Activated naive CD4-positive, alpha-beta T cell treated with anti-CD3 and anti-CD28 coated beads, Interleukin-2, amount 50 U/mL, for 24 hours (primary cell): ENCODE measurements around the gene ITGA11.

ENCODE experiments used
- H3K27ac Mint-ChIP-seq: one replicate; pipeline ENCODE4 v1.8.0; 2021; ENCODE audit warnings: mild to moderate bottlenecking, mixed read lengths
- H3K27me3 Mint-ChIP-seq: one replicate; pipeline ENCODE4 v1.8.0; 2021; ENCODE audit warnings: mixed read lengths
- H3K36me3 Mint-ChIP-seq: one replicate; pipeline ENCODE4 v1.8.0; 2021; ENCODE audit warnings: mixed read lengths
- H3K4me1 Mint-ChIP-seq: one replicate; pipeline ENCODE4 v1.8.0; 2021; ENCODE audit warnings: mixed read lengths
- H3K4me3 Mint-ChIP-seq: one replicate; pipeline ENCODE4 v1.8.0; 2021; ENCODE audit warnings: mild to moderate bottlenecking, mixed read lengths
- H3K9me3 Mint-ChIP-seq: one replicate; pipeline ENCODE4 v1.8.0; 2021; ENCODE audit warnings: mixed read lengths

Gene ITGA11

GRCh38 chr15:68421798-68422402, 10.1 kb downstream of the ITGA11 start:
- H3K27ac Mint-ChIP-seq, result no peak overlapping the region
- H3K4me3 Mint-ChIP-seq, result no peak overlapping the region
- H3K27me3 Mint-ChIP-seq, result no peaks in the 10 kb centered on the region
- H3K9me3 Mint-ChIP-seq, result no peaks in the 10 kb centered on the region
- no peaks in the 10 kb centered on the region for H3K4me1 Mint-ChIP-seq
- H3K36me3 Mint-ChIP-seq, result no peaks in the 10 kb centered on the region

- no peaks in the 10 kb centered on the region for H3K36me3 Mint-ChIP-seq
- H3K4me3 Mint-ChIP-seq, result no peak overlapping the region
- no peaks in the 10 kb centered on the region for H3K4me1 Mint-ChIP-seq
- H3K27ac Mint-ChIP-seq, result no peak overlapping the region
- no peaks in the 10 kb centered on the region for H3K9me3 Mint-ChIP-seq
- H3K27me3 Mint-ChIP-seq, result no peaks in the 10 kb centered on the region
Measured at GRCh38 chr15:68421115-68421551, 10.8 kb downstream of the ITGA11 start.

GRCh38 chr15:68420186-68420684, 11.7 kb downstream of the ITGA11 start:
- Mint-ChIP-seq H3K27me3 (no peaks in the 10 kb centered on the region), H3K4me1 (no peaks in the 10 kb centered on the region), H3K27ac (no peak overlapping the region), H3K4me3 (no peak overlapping the region), H3K9me3 (no peaks in the 10 kb centered on the region), H3K36me3 (no peaks in the 10 kb centered on the region)

- Mint-ChIP-seq H3K4me1 (no peaks in the 10 kb centered on the region), H3K36me3 (no peaks in the 10 kb centered on the region), H3K9me3 (no peaks in the 10 kb centered on the region), H3K27ac (no peak overlapping the region), H3K4me3 (no peak overlapping the region), H3K27me3 (no peaks in the 10 kb centered on the region)
Measured at GRCh38 chr15:68419301-68420175, 12.4 kb downstream of the ITGA11 start.

GRCh38 chr15:68418611-68419161, 13.3 kb downstream of the ITGA11 start:
- no peaks in the 10 kb centered on the region for H3K4me1 Mint-ChIP-seq
- no peaks in the 10 kb centered on the region for H3K9me3 Mint-ChIP-seq
- H3K4me3 Mint-ChIP-seq, result no peak overlapping the region
- H3K27me3 Mint-ChIP-seq, result no peaks in the 10 kb centered on the region
- H3K36me3 Mint-ChIP-seq, result no peaks in the 10 kb centered on the region
- no peak overlapping the region for H3K27ac Mint-ChIP-seq

GRCh38 chr15:68417897-68418296, 14.1 kb downstream of the ITGA11 start:
- H3K9me3 Mint-ChIP-seq, result no peaks in the 10 kb centered on the region
- no peaks in the 10 kb centered on the region for H3K27me3 Mint-ChIP-seq
- H3K27ac Mint-ChIP-seq, result no peak overlapping the region
- H3K4me1 Mint-ChIP-seq, result no peaks in the 10 kb centered on the region
- H3K4me3 Mint-ChIP-seq, result no peak overlapping the region
- H3K36me3 Mint-ChIP-seq, result no peaks in the 10 kb centered on the region

- no peaks in the 10 kb centered on the region for H3K27me3 Mint-ChIP-seq
- H3K36me3 Mint-ChIP-seq, result no peaks in the 10 kb centered on the region
- no peak overlapping the region for H3K27ac Mint-ChIP-seq
- no peaks in the 10 kb centered on the region for H3K4me1 Mint-ChIP-seq
- H3K4me3 Mint-ChIP-seq, result no peak overlapping the region
- no peaks in the 10 kb centered on the region for H3K9me3 Mint-ChIP-seq
Measured at GRCh38 chr15:68417051-68417450, 14.9 kb downstream of the ITGA11 start.

- H3K36me3 Mint-ChIP-seq, result no peaks in the 10 kb centered on the region
- no peak overlapping the region for H3K27ac Mint-ChIP-seq
- H3K4me1 Mint-ChIP-seq, result no peaks in the 10 kb centered on the region
- no peak overlapping the region for H3K4me3 Mint-ChIP-seq
- no peaks in the 10 kb centered on the region for H3K27me3 Mint-ChIP-seq
- H3K9me3 Mint-ChIP-seq, result no peaks in the 10 kb centered on the region
Measured at GRCh38 chr15:68416158-68416535, 15.8 kb downstream of the ITGA11 start.

GRCh38 chr15:68415501-68416157, 16.3 kb downstream of the ITGA11 start:
- Mint-ChIP-seq H3K36me3 (no peaks in the 10 kb centered on the region), H3K4me3 (no peak overlapping the region), H3K9me3 (no peaks in the 10 kb centered on the region), H3K4me1 (no peaks in the 10 kb centered on the region), H3K27ac (no peak overlapping the region), H3K27me3 (no peaks in the 10 kb centered on the region)

GRCh38 chr15:68415061-68415460, 16.9 kb downstream of the ITGA11 start:
- no peak overlapping the region for H3K4me3 Mint-ChIP-seq
- no peaks in the 10 kb centered on the region for H3K4me1 Mint-ChIP-seq
- no peak overlapping the region for H3K27ac Mint-ChIP-seq
- no peaks in the 10 kb centered on the region for H3K36me3 Mint-ChIP-seq
- no peaks in the 10 kb centered on the region for H3K27me3 Mint-ChIP-seq
- H3K9me3 Mint-ChIP-seq, result no peaks in the 10 kb centered on the region

GRCh38 chr15:68414591-68414990, 17.4 kb downstream of the ITGA11 start:
- Mint-ChIP-seq H3K36me3 (no peaks in the 10 kb centered on the region), H3K27me3 (no peaks in the 10 kb centered on the region), H3K27ac (no peak overlapping the region), H3K9me3 (no peaks in the 10 kb centered on the region), H3K4me3 (no peak overlapping the region), H3K4me1 (no peaks in the 10 kb centered on the region)

GRCh38 chr15:68414206-68414555, 17.8 kb downstream of the ITGA11 start:
- no peaks in the 10 kb centered on the region for H3K36me3 Mint-ChIP-seq
- no peak overlapping the region for H3K27ac Mint-ChIP-seq
- no peaks in the 10 kb centered on the region for H3K27me3 Mint-ChIP-seq
- no peaks in the 10 kb centered on the region for H3K4me1 Mint-ChIP-seq
- H3K9me3 Mint-ChIP-seq, result no peaks in the 10 kb centered on the region
- no peak overlapping the region for H3K4me3 Mint-ChIP-seq

- Mint-ChIP-seq H3K27me3 (no peaks in the 10 kb centered on the region), H3K36me3 (no peaks in the 10 kb centered on the region), H3K9me3 (no peaks in the 10 kb centered on the region), H3K4me3 (no peak overlapping the region), H3K27ac (no peak overlapping the region), H3K4me1 (no peaks in the 10 kb centered on the region)
Measured at GRCh38 chr15:68413363-68414205, 18.4 kb downstream of the ITGA11 start.

- Mint-ChIP-seq H3K4me1 (no peaks in the 10 kb centered on the region), H3K27ac (no peak overlapping the region), H3K9me3 (no peaks in the 10 kb centered on the region), H3K27me3 (no peaks in the 10 kb centered on the region), H3K36me3 (no peaks in the 10 kb centered on the region), H3K4me3 (no peak overlapping the region)
Measured at GRCh38 chr15:68412218-68412617, 19.7 kb downstream of the ITGA11 start.

GRCh38 chr15:68411735-68412134, 20.2 kb downstream of the ITGA11 start:
- no peak overlapping the region for H3K27ac Mint-ChIP-seq
- H3K4me1 Mint-ChIP-seq, result no peaks in the 10 kb centered on the region
- no peak overlapping the region for H3K4me3 Mint-ChIP-seq

More at GRCh38 chr15:68411735-68412134, 20.2 kb downstream of the ITGA11 start:
- no peaks in the 10 kb centered on the region for H3K9me3 Mint-ChIP-seq
- H3K27me3 Mint-ChIP-seq, result no peaks in the 10 kb centered on the region
- H3K36me3 Mint-ChIP-seq, result no peaks in the 10 kb centered on the region
